ENCODE results near the gene ANXA1. TPM values are rescaled to one million over a fixed set of nuclear protein-coding genes. Genes with fewer than 3 reads are reported as not detected.

Gene ANXA1, protein sequence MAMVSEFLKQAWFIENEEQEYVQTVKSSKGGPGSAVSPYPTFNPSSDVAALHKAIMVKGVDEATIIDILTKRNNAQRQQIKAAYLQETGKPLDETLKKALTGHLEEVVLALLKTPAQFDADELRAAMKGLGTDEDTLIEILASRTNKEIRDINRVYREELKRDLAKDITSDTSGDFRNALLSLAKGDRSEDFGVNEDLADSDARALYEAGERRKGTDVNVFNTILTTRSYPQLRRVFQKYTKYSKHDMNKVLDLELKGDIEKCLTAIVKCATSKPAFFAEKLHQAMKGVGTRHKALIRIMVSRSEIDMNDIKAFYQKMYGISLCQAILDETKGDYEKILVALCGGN
- 10 to 100 TPM; 57.0 to 59.9 TPM for total RNA-seq

GRCh38 chr9:73151653-73152542 is at the start of gene ANXA1:
TSS of gene ANXA1 (plus strand) at chr9:73151865. CDS start at chr9:73158536, 6,671 bp downstream.

Other genes starting within 250 kb of the ANXA1 start
- not detected for gene ALDH1A1, start 198.8 kb upstream of the ANXA1 start, total RNA-seq